Activated B cell treated with CpG ODN at 0.5 μM for 24 hours (primary cell): Measurements from ENCODE around the gene IDH3A. TPM values are rescaled to one million over a fixed set of nuclear protein-coding genes. Genes with fewer than 3 reads are reported as not detected.

ENCODE experiments used
- ATAC-seq: fragments of 200-7000 bp; cut with Tn5 transposase; one replicate; pipeline ENCODE4 v1.10.0; 2021; ENCODE audit warnings: low read depth, mild to moderate bottlenecking, moderate library complexity
- CTCF ChIA-PET: fragments of 350-600 bp; sonication (Branson Sonifier 250); formaldehyde crosslinking; loops from one replicate; lab custom pipeline; 2021; ENCODE audit warnings: antibody characterized with exemption; lab: Charles Lee
- POLR2A ChIA-PET: fragments of 350-600 bp; sonication (Branson Sonifier 250); formaldehyde crosslinking; loops from one replicate; lab custom pipeline; 2021; ENCODE audit warnings: antibody characterized with exemption; lab: Charles Lee
- DNase-seq: peaks from one replicate; pipeline ENCODE4 v3.0.0; 2022
- H3K27ac Mint-ChIP-seq: one replicate; pipeline ENCODE4 v1.8.0; 2020; ENCODE audit warnings: mixed read lengths
- H3K27me3 Mint-ChIP-seq: one replicate; pipeline ENCODE4 v1.8.0; 2021; ENCODE audit warnings: mixed read lengths
- H3K36me3 Mint-ChIP-seq: one replicate; pipeline ENCODE4 v1.8.0; 2021; ENCODE audit warnings: low read depth, mixed read lengths
- H3K4me1 Mint-ChIP-seq: one replicate; pipeline ENCODE4 v1.8.0; 2021; ENCODE audit warnings: mixed read lengths
- H3K4me3 Mint-ChIP-seq: one replicate; pipeline ENCODE4 v1.8.0; 2020; ENCODE audit warnings: mild to moderate bottlenecking, mixed read lengths
- H3K9me3 Mint-ChIP-seq: one replicate; pipeline ENCODE4 v1.8.0; 2020; ENCODE audit warnings: mixed read lengths
- intact Hi-C: fragments of 100-400 bp; cut with micrococcal nuclease; formaldehyde crosslinking; loops from one replicate; pipeline ENCODE4 v1.15.1; 2024
- total RNA-seq: library from RNA; stranded (reverse); gene quantifications from 2 replicates; pipeline ENCODE4 v1.2.3, GENCODE V29; 2022
- TF ChIP-seq, protein P1 (sequence below): fragments of 200-600 bp; IDR thresholded peaks from one replicate; pipeline ENCODE4 v1.8.0; 2022; ENCODE audit warnings: antibody characterized with exemption, mild to moderate bottlenecking

The IDH3A gene
- total RNA-seq, 1 donor from 2014 or later = 124 TPM

DNA sequence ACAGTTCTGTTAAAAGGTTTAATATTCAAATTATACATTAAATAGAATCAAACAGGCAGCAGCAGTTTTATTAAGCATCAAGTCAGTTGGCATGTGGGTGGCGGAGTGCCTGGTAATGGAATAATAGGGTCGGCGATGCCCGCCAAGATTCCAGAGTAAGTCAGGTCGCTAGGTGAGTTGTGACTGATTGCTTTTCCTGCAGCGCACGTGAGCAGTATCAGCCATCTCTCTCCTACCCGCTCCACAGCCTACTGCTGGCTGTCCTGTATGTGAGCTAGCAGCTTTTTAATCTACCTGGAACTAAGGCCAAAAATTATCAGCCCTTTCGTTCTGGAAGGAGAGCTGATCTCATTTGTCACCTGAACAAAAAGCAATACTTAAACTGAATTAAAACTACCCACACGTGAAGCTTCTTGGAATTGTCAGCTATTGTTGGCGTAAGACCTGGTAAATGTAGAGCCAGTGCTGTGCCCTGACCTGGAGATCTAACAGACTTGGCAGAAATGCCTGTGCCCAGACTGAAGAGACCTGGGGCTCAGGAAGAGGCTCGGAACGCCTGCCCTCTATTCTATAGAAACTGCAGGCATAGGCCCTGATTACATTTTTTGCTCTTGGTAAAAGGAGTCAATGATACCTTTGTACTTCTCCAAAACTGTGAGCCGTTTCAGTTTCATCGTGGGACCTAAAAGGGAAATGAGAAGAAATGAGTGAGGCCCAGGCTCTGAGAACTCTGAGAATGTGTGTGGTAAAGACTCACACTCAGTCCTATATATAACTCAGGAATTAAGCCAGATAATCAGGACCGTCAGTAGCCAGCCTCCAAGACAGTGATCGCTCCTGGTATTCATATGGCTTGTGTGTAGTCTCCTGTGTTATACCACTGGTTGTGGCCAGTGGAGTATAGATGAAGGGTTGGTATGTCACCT is 21.9 kb downstream of the IDH3A start:
- Mint-ChIP-seq H3K36me3 (peaks cover 46% of the 10 kb centered on the region), H3K27me3 (no peaks in the 10 kb centered on the region), H3K27ac (peak overlapping the region; percentile 95), H3K4me3 (peak overlapping the region; percentile 77), H3K9me3 (no peaks in the 10 kb centered on the region), H3K4me1 (peaks cover 92% of the 10 kb centered on the region)
- ChIA-PET POLR2A (interaction anchor here (0.6 to 6.3 kb wide), 6 partner anchors 22 to 266 kb away, joined by 3 to 86 read pairs (median 4); partner anchors contain the start of genes CIB2, IDH3A and IREB2), CTCF (interaction anchor here (1.5 to 3.1 kb wide), 3 partner anchors 24 to 40 kb away, joined by 5 to 13 read pairs (median 5); no protein-coding TSS in a partner anchor)
- DNase-seq (no peak), ATAC-seq (peak; percentile 73)
- intact Hi-C loops = loop anchor here (1.0 to 10.0 kb wide), 4 partner anchors 22 to 176 kb away; partner anchors contain the start of genes CIB2 and IDH3A
- TF ChIP-seq, protein P1, sequence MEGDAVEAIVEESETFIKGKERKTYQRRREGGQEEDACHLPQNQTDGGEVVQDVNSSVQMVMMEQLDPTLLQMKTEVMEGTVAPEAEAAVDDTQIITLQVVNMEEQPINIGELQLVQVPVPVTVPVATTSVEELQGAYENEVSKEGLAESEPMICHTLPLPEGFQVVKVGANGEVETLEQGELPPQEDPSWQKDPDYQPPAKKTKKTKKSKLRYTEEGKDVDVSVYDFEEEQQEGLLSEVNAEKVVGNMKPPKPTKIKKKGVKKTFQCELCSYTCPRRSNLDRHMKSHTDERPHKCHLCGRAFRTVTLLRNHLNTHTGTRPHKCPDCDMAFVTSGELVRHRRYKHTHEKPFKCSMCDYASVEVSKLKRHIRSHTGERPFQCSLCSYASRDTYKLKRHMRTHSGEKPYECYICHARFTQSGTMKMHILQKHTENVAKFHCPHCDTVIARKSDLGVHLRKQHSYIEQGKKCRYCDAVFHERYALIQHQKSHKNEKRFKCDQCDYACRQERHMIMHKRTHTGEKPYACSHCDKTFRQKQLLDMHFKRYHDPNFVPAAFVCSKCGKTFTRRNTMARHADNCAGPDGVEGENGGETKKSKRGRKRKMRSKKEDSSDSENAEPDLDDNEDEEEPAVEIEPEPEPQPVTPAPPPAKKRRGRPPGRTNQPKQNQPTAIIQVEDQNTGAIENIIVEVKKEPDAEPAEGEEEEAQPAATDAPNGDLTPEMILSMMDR = no peak

DNA sequence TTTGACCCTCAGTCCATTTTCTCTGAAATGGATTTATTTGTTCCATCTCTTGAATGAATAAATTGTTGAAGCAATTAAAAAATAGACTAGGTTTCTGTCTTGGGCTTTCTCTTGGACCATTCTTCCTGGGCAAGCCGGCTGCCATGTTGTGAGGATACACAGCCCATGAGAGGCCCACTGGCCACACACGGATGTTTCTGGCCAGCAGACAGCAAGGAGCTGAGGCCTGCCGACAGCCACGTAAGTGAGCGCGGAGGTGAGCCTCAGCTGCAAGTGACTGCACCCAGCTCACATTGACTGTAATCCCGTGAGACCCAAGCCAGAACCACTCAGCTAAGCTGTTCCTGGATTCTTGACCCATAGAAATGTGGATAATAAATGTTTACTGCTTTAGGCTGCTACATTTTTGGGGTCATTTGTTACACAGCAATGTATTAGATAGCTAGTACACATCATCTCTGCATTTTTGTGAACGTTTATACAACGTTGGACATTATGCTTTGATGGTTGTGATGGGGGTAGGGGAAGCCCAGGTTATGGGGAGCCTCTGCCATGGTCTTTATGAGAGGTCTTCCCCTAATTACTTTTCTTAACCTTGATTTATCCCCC is 22.8 kb downstream of the IDH3A start:
- peak overlapping the region; percentile 77 for H3K4me3 Mint-ChIP-seq
- H3K27me3 Mint-ChIP-seq = no peaks in the 10 kb centered on the region
- intact Hi-C loops = loop anchor here (1.0 to 10.0 kb wide), 4 partner anchors 23 to 177 kb away; partner anchors contain the start of genes CIB2 and IDH3A
- peaks cover 38% of the 10 kb centered on the region for H3K36me3 Mint-ChIP-seq
- no peak for DNase-seq
- ATAC-seq = no peak
- H3K4me1 Mint-ChIP-seq = peaks cover 87% of the 10 kb centered on the region
- ChIA-PET POLR2A (interaction anchor here (0.6 to 6.3 kb wide), 6 partner anchors 8 to 1491 kb away, joined by 3 to 86 read pairs (median 4); partner anchors contain the start of genes CIB2 and IDH3A), CTCF (interaction anchor here (1.0 to 3.1 kb wide), 4 partner anchors 24 to 63 kb away, joined by 3 to 13 read pairs (median 5); no protein-coding TSS in a partner anchor)
- TF ChIP-seq, protein P1 = no peak
- H3K9me3 Mint-ChIP-seq = no peaks in the 10 kb centered on the region
- peak overlapping the region; percentile 95 for H3K27ac Mint-ChIP-seq

DNA sequence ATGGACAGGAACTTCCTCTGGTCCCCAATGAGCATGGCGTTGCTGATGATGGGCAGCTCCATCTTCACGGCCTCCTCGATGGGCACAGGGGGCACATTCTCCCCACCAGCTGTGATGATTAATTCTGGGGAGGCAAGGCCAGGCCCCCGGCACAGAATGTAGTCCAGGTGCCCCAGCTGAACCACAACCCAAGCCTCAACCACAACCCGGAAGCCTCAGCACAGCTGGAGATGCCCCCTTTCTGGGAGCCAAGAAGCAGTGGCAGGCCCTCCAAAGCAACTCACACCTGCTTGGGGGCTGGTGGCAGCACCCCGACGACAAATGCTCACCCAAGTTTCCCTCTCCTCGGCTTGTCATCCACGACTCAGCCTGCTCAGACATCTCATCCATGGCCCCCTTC is 25.2 kb downstream of the IDH3A start:
- no peaks in the 10 kb centered on the region for H3K27me3 Mint-ChIP-seq
- peaks cover 21% of the 10 kb centered on the region for H3K36me3 Mint-ChIP-seq
- DNase-seq (no peak), ATAC-seq (peak; percentile 29)
- H3K4me1 Mint-ChIP-seq = peaks cover 68% of the 10 kb centered on the region
- TF ChIP-seq, protein P1 = no peak
- intact Hi-C loops = loop anchor here (10.0 kb wide), 1 partner anchor 180 kb away; no protein-coding TSS in a partner anchor
- H3K4me3 Mint-ChIP-seq = peak overlapping the region; percentile 46
- ChIA-PET POLR2A (interaction anchor here (0.6 to 6.3 kb wide), 4 partner anchors 12 to 112 kb away, joined by 3 to 86 read pairs (median 5); partner anchors contain the start of genes CIB2 and IDH3A), CTCF (interaction anchor here (0.7 to 5.9 kb wide), 5 partner anchors 21 to 66 kb away, joined by 3 to 37 read pairs (median 5); partner anchors contain the start of genes CIB2 and IDH3A)
- H3K27ac Mint-ChIP-seq = peak overlapping the region; percentile 95
- H3K9me3 Mint-ChIP-seq = no peaks in the 10 kb centered on the region

- Mint-ChIP-seq H3K4me1 (peaks cover 59% of the 10 kb centered on the region), H3K36me3 (peaks cover 14% of the 10 kb centered on the region)
These were observed 26.2 kb downstream of the IDH3A start for GRCh38 chr15:78175330-78175729.

More at GRCh38 chr15:78175330-78175729, 26.2 kb downstream of the IDH3A start:
- CTCF ChIA-PET = interaction anchor here (1.1 to 5.9 kb wide), 3 partner anchors 20 to 44 kb away, joined by 3 to 37 read pairs (median 31); partner anchors contain the start of genes CIB2 and IDH3A
- DNase-seq (no peak), ATAC-seq (no peak)
- Mint-ChIP-seq H3K4me3 (no peak overlapping the region), H3K9me3 (no peaks in the 10 kb centered on the region), H3K27me3 (no peaks in the 10 kb centered on the region), H3K27ac (peak overlapping the region; percentile 95)
- intact Hi-C loops = loop anchor here (10.0 kb wide), 1 partner anchor 181 kb away; no protein-coding TSS in a partner anchor
- POLR2A ChIA-PET = interaction anchor here (6.3 kb wide), 1 partner anchor 26 kb away, joined by 86 read pairs; the partner anchor contains the start of gene IDH3A
- TF ChIP-seq, protein P1 = no peak
